ENCODE results near the gene RBBP4. TPM values are rescaled to one million over a fixed set of nuclear protein-coding genes. Genes with fewer than 3 reads are reported as not detected.

RBBP4 gene
- total RNA-seq, 4 donors from 2014 or later = 40.4 to 117 (median 67.7) TPM

GRCh38 chr1:32619701-32620485, 31.1 kb upstream of the RBBP4 start:
- H3K36me3 ChIP-seq = no peaks in the 10 kb centered on the region
- no peak for DNase-seq
- no peak overlapping the region for H3K4me3 ChIP-seq
- in situ Hi-C loops (cut with MboI; ENCODE audit: low pct_ligation_motif_present in 1 of 4, low pct_unique_long_range_greater_than_20kb in 1 of 4, low sequenced_read_pairs in 3 of 4) = no loop called here
- H3K27me3 ChIP-seq = no peaks in the 10 kb centered on the region
- TF ChIP-seq CTCF (IDR thresholded peaks at IDR 0.05) = no peak
- TF ChIP-seq POLR2A (IDR thresholded peaks at IDR 0.05) = no peak
- TF ChIP-seq POLR2AphosphoS5 (IDR thresholded peaks at IDR 0.05) = no peak
- TF ChIP-seq EP300 (IDR thresholded peaks at IDR 0.05; ENCODE audit: low read depth) = no peak
- no peak overlapping the region for H3K27ac ChIP-seq
- H3K4me1 ChIP-seq = no peaks in the 10 kb centered on the region
- H3K9me3 ChIP-seq = no peaks in the 10 kb centered on the region
- WGBS, 2 donors (ENCODE audit: low coverage in 1 of 2) = 61 to 64% methylated on average over 4 to 5 of the region's 5 CpGs
- intact Hi-C loops (cut with DNase I; ENCODE audit: low total_unique reads) = no loop called here

- Histone ChIP-seq H3K4me3 (no peak overlapping the region), H3K9me3 (no peaks in the 10 kb centered on the region), H3K4me1 (no peaks in the 10 kb centered on the region), H3K27ac (no peak overlapping the region), H3K27me3 (no peaks in the 10 kb centered on the region), H3K36me3 (no peaks in the 10 kb centered on the region)
- 82 to 86% methylated on average over 2 of the region's 2 CpGs for WGBS, 2 donors (ENCODE audit: low coverage in 1 of 2)
- in situ Hi-C loops (cut with MboI; ENCODE audit: low pct_ligation_motif_present in 1 of 4, low pct_unique_long_range_greater_than_20kb in 1 of 4, low sequenced_read_pairs in 3 of 4) = no loop called here
- no peak for TF ChIP-seq EP300 (IDR thresholded peaks at IDR 0.05; ENCODE audit: low read depth)
- no peak for TF ChIP-seq POLR2AphosphoS5 (IDR thresholded peaks at IDR 0.05)
- no peak for TF ChIP-seq CTCF (IDR thresholded peaks at IDR 0.05)
- TF ChIP-seq POLR2A (IDR thresholded peaks at IDR 0.05) = no peak
- no peak for DNase-seq
- intact Hi-C loops (cut with DNase I; ENCODE audit: low total_unique reads) = no loop called here
Observed at GRCh38 chr1:32622205-32622604, 28.8 kb upstream of the RBBP4 start.

DNA sequence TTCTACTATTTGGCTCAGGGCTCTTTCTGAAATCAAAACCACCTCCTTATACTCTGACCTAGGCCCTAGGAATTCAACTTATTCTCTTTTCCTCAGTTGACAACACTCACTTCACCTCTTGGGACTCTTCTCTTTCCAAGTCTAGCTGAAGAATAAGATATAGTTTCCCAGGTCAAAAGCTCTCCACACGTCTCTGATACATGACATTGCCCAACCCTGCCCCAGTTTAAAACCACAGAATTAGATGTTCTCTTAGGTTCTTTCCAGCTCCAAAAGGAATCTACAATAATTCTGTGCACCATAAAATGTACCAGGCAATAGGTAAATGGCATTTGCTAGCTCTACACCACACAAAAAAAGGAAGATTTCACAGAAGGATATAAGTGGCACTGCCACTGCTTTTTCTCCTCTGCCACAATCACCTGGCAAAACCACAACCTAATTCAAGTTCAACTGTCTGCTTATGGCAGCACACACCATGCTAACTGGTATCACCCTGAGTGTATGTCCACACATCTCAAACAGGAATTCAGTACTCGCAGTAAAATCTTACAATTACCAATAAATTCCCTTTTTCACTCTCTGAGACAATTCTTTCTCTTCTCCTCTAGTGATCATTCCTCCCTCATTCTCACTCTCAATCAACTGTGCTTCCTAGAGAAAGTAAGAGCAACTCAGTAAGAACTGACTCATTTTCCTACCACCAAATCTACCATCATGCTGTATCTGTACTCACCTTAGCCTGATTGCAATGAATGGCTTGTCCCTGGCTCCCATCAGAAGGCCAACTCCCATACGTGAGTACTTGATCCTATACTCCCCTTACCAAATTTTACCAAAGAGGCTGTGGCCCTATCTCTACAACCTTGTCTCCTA, 28.0 kb upstream of the RBBP4 start:
- intact Hi-C loops (cut with DNase I; ENCODE audit: low total_unique reads) (no loop called here), in situ Hi-C loops (cut with MboI; ENCODE audit: low pct_ligation_motif_present in 1 of 4, low pct_unique_long_range_greater_than_20kb in 1 of 4, low sequenced_read_pairs in 3 of 4) (no loop called here)
- no peaks in the 10 kb centered on the region for H3K4me1 ChIP-seq
- 63 to 80% methylated on average over 2 to 3 of the region's 3 CpGs for WGBS, 2 donors (ENCODE audit: low coverage in 1 of 2)
- no peak for DNase-seq
- no peak overlapping the region for H3K27ac ChIP-seq
- H3K9me3 ChIP-seq = no peaks in the 10 kb centered on the region
- peaks cover 0 to 4% (median 0%) of the 10 kb centered on the region in 4 donors for H3K36me3 ChIP-seq
- no peaks in the 10 kb centered on the region for H3K27me3 ChIP-seq
- no peak for TF ChIP-seq EP300 (IDR thresholded peaks at IDR 0.05; ENCODE audit: low read depth)
- TF ChIP-seq POLR2A (IDR thresholded peaks at IDR 0.05) = no peak
- TF ChIP-seq CTCF (IDR thresholded peaks at IDR 0.05) = no peak
- TF ChIP-seq POLR2AphosphoS5 (IDR thresholded peaks at IDR 0.05) = no peak
- no peak overlapping the region for H3K4me3 ChIP-seq

DNA sequence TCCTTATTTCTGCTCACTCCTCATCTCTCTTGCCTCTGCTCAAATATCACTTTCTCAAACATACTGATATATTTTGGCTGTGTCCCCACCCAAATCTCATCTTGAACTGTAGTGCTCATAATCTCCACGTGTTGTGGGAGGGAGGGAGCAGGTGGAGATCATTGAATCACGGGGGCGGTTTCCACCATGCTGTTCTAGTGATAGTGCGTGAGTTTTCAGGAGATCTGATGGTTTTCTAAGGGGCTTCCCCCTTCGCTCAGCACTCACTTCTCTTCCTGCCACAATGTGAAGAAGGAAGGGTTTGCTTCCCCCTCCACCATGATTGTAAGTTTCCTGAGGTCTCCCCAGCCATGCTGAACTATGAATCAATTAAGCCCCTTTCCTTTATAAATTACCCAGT, 27.2 kb upstream of the RBBP4 start:
- Histone ChIP-seq H3K27ac (no peak overlapping the region), H3K4me3 (no peak overlapping the region), H3K27me3 (no peaks in the 10 kb centered on the region), H3K4me1 (no peaks in the 10 kb centered on the region), H3K36me3 (peaks cover 0 to 10% (median 0%) of the 10 kb centered on the region in 4 donors), H3K9me3 (no peaks in the 10 kb centered on the region)
- TF ChIP-seq POLR2A (IDR thresholded peaks at IDR 0.05) (no peak), POLR2AphosphoS5 (IDR thresholded peaks at IDR 0.05) (no peak), EP300 (IDR thresholded peaks at IDR 0.05; ENCODE audit: low read depth) (no peak), CTCF (IDR thresholded peaks at IDR 0.05) (no peak)
- in situ Hi-C loops (cut with MboI; ENCODE audit: low pct_ligation_motif_present in 1 of 4, low pct_unique_long_range_greater_than_20kb in 1 of 4, low sequenced_read_pairs in 3 of 4) = no loop called here
- no peak for DNase-seq
- WGBS, 2 donors (ENCODE audit: low coverage in 1 of 2) = 66% methylated on average over 5 of the region's 5 CpGs; no CpG with 5 or more reads in 1 of the 2 donors
- intact Hi-C loops (cut with DNase I; ENCODE audit: low total_unique reads) = no loop called here

Data from transverse colon (tissue), 4 donors.